22Rv1 (cell line): ENCODE data around the gene CFAP73.

ENCODE experiments used
- H3K27ac ChIP-seq: fragments of 450-650 bp; 2 replicates; pipeline ENCODE4 v1.5.1; 2017
- ZFX ChIP-seq: fragments of 450-650 bp; IDR thresholded peaks from 2 replicates; pipeline ENCODE4 v1.6.1; 2017; ENCODE audit warnings: antibody characterized with exemption, borderline replicate concordance
- TF ChIP-seq, protein P1 (sequence below): fragments of 450-650 bp; IDR thresholded peaks from 2 replicates; pipeline ENCODE4 v1.5.1; 2017; ENCODE audit warnings: mild to moderate bottlenecking

CFAP73 gene

GRCh38 chr12:113161415-113162016 is 12.0 kb downstream of the CFAP73 start:
- TF ChIP-seq ZFX, result no peak
- TF ChIP-seq, protein P1, sequence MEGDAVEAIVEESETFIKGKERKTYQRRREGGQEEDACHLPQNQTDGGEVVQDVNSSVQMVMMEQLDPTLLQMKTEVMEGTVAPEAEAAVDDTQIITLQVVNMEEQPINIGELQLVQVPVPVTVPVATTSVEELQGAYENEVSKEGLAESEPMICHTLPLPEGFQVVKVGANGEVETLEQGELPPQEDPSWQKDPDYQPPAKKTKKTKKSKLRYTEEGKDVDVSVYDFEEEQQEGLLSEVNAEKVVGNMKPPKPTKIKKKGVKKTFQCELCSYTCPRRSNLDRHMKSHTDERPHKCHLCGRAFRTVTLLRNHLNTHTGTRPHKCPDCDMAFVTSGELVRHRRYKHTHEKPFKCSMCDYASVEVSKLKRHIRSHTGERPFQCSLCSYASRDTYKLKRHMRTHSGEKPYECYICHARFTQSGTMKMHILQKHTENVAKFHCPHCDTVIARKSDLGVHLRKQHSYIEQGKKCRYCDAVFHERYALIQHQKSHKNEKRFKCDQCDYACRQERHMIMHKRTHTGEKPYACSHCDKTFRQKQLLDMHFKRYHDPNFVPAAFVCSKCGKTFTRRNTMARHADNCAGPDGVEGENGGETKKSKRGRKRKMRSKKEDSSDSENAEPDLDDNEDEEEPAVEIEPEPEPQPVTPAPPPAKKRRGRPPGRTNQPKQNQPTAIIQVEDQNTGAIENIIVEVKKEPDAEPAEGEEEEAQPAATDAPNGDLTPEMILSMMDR, result no peak
- H3K27ac ChIP-seq, result peak overlapping the region; percentile 43; the same call in 1 of the 2 replicates

DNA sequence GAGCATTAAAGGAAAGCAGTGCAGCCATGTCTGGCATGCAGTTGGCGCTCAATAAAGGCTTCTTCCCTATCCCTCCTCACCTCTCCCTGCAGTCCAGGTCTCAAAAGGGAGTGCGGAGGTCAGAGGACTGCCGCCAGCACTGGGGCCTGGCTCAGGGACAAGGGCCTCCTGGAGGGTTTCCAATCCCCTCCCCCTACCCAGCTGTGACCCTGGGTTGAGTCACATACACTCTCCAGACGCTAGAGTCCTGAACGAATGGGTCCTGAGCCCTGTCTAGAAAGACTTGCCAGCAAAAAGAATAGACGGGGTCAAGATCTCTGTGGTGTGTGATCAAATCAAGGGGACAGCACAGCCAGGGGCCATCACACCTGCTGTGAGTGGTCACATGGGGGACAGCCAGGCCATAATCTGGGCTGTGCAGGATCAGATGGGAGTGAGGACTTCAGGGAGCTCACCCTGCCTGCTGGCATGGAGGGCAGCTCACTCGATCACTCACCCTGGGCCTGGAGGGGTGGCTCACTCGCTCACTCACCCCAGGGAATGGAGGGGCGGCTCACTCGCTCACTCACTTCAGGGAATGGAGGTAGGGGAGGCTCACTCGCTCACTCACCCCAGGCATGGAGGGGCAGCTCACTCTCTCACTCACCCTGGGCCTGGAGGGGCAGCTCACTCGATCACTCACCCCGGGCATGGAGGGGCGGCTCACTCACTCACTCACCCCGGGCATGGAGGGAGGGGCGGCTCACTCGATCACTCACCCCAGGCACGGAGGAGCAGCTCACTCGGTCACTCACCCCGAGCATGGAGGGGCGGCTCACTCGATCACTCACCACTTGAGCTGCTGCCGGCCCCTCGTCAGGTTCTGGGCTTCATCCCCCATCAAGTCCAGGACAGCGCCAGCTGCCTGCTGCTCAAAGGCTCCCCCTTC is 12.8 kb downstream of the CFAP73 start:
- no peak for TF ChIP-seq ZFX
- TF ChIP-seq, protein P1, result no peak
- peak overlapping the region; percentile 43 for H3K27ac ChIP-seq

DNA sequence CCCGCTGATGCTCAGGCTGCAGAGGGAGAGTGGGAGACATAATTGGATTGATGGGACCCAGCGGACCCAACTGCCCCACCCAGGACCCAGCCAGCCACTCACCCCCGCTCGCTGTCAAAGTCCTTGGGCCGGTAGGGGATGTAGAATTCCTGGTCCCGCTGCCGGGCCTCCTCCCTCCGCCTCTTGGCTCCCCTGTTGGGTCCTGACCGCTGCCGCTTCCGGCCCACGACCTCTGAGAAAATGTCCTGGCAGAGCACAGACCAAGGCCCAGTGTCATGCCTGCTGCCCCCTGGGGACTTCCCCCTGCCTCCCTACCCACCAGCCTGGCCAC is 13.5 kb downstream of the CFAP73 start:
- peak overlapping the region; percentile 43; the same call in 1 of the 2 replicates for H3K27ac ChIP-seq
- TF ChIP-seq, protein P1, result no peak
- no peak for TF ChIP-seq ZFX

GRCh38 chr12:113164014-113164413 is 14.5 kb downstream of the CFAP73 start:
- TF ChIP-seq ZFX, result no peak
- TF ChIP-seq, protein P1, result no peak
- no peak overlapping the region for H3K27ac ChIP-seq

- TF ChIP-seq ZFX, result no peak
- TF ChIP-seq, protein P1, result no peak
- H3K27ac ChIP-seq, result no peak overlapping the region
Measured at GRCh38 chr12:113165521-113166450, 16.3 kb downstream of the CFAP73 start.

DNA sequence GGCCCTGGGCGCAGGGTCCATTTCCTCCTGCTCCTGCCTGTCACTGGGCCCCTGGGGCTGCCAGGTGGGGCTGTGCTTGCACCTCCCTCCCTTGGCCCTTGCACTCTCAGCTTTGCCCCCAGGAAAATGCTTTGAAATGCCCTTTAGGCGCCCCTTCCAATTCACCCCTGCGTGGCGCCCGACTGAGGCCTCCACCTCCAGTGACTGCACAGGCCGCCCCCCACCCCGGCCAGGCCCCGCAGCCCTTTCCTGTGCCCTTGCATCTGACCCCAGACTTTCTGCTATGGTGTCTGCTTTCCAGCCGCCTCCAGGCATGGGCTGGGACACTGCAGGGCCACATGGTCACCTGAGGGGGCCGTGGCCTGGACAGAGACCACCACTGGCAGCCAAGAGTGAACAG is 18.3 kb downstream of the CFAP73 start:
- H3K27ac ChIP-seq, result no peak overlapping the region
- TF ChIP-seq, protein P1, result no peak
- no peak for TF ChIP-seq ZFX
